GM21360 (cell line): ENCODE measurements around the gene SLC30A1.
A peak's percentile ranks its signal among the peaks of the same experiment; 100 is the strongest.
"Not testable (repeated sequence)": the region's sequence is repeated elsewhere in the genome, so short reads cannot be mapped to it uniquely, and the experiment has no call there.

ENCODE experiments used
- ATAC-seq: cut with Tn5 transposase; IDR thresholded peaks from one replicate; pipeline ENCODE4 v1.9.1; 2021; ENCODE audit warnings: mild to moderate bottlenecking, moderate library complexity; ENCODE audit not compliant: unreplicated experiment

The SLC30A1 gene

DNA sequence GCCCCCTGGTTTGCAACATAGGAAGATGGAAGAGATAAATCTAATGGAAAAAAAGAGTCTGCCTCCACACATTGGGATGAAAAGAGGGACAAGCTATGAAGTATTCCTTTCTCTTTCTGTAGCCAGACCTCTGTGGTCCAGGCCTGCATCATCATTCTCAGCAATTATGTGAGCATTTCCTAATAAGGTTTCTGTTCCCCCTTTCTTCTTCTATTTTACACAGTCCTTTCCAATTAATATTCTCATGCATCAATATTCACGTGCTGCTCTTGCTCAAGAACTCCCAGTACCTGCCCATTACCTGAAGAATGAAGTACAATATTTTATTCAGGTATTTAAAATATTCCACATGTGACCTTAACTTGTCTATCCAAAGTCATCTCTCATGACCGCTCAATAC is 8.2 kb upstream of the SLC30A1 start:
- ATAC-seq, result no peak

DNA sequence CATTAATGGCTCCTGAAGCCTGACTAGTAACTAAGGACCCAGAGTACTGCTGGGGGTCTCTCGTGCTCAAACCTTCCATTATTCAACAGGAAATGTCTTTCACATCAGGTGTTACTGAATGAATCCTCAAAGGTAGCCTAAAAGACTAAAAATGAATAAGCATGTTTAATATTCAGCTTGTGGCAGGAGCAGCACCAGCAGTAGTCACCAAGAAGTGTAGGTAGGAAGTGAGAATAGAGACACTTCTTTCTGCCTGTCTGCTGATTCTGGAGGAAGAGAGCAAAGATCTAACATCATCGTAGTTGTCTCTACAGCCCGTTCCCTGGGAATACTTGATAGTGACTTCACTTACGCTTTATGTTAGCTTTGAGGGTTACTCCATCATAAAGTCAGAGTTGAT is 7.6 kb upstream of the SLC30A1 start:
- no peak for ATAC-seq

DNA sequence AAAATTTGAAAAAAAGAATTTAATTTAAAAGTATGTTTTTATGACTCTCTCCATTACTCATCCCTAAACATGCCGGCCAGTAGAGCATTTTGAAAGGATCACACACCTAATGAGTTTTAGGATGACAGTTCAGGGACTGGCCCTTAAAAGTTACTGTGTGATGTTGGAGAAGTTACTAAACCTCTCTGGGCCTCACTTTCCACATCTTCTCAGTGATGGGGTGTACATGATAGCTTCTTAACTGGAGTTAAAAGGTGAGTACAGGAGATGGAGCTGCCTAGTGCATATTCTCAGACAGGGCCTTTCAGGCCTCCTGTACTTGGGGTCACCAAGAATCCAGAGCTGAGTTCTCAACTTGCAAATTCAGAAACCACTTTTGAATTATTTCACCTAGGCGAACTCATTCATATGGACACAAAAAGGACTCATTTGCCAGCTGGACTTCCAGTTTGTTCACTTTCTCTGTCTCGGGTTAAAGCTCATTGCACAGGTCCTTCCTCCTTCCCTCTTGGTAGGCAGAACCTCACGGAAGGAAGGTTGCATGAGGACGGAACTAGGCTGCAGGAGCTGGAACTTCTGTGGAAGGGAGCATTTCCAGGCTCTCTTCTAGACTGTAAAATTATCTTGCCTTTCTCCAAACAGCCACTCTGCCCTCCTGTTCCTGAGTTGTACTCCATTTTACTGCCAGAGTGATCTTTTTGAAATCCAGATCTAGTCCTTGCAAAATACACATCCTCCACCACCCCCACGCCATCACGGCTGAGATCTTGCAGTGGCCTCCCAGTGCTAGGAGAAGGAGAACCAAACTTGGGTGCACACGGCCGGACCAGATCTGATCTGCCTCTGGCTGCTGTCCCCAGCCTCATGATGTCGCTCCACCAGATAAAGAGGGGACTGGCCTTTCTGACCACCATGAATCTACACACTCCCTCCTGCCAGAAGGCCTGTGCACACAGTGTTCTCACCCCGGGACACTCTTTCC is 4.3 kb upstream of the SLC30A1 start:
- ATAC-seq, result no peak

DNA sequence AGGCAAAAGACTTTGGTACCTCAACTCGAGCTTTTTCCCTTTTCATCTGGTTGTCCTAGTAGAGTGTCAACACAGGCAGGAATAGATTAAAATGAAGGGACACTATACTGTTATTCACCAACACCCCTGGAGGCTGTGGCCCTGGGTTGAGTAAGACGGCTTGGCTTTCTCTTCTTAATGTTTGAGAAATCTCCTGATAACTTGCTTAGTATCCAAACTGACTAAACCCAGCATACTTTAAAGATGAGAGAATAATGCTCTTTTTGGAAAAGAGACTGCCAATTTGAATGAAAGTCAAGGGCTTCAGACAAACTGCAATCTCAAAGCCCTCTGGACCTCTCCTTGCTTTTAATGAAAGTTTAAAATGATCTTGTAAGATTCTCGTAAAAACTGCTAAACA is 2.6 kb upstream of the SLC30A1 start:
- no peak for ATAC-seq

DNA sequence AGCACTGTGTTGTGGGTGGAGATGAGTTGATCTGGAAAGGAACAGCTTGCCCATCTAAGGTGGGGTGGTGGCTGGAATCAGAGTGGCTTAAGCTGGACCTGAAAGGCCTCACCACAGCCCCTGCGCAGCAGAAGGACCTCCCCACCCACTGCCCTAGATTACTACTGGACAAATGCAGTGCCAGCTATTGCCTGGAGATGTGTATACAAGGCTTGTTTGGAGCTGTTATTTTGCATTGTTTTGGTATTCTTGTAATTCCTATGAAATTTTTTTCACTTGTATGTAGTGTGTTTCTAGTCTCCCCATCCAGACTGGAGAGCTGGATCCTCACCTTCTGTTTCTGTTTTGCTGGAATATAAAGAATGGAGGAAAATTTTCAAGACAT is 1.3 kb upstream of the SLC30A1 start:
- ATAC-seq, result no peak

DNA sequence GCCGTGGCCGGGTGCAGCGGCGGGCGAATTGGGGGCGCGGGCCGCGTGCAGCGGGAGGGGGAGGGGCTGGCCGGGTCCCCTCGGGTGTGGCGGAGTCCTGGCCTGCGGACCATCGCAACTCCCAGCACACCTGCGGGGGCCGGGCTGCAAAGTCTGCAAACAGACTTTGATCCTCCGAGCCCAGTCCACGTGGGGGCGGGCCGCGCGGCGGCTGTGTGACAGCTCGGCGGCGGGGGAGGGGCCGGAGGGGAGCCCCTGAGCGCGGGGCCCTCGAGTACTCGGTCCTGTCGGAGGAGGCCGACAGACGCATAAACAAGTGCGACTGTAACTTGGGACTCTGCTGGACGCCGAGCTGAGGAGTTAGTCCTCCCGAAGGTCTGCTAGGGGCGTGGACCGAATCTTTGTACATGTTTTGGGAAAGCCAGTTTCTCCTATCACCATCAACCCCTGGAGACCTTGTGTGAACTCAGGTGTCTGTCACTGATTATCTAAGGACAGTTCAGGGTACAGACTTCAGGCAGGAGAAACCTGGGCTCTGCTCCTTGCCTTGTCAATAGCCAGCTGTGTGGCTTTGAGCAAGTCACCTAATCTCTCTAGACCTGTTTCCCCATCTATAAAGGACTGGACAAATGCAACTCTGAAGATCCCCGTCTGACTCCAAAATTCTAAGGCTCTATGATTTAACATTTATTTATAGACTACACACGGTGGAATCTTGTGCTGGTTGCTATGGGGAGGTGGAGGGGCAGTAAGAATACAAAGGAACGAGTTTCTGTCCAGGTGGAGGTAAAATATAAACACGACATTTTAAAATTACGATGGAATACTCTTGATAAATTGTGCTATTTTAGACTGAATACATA is 710 bp upstream of the SLC30A1 start:
- ATAC-seq, result peak; percentile 30

DNA sequence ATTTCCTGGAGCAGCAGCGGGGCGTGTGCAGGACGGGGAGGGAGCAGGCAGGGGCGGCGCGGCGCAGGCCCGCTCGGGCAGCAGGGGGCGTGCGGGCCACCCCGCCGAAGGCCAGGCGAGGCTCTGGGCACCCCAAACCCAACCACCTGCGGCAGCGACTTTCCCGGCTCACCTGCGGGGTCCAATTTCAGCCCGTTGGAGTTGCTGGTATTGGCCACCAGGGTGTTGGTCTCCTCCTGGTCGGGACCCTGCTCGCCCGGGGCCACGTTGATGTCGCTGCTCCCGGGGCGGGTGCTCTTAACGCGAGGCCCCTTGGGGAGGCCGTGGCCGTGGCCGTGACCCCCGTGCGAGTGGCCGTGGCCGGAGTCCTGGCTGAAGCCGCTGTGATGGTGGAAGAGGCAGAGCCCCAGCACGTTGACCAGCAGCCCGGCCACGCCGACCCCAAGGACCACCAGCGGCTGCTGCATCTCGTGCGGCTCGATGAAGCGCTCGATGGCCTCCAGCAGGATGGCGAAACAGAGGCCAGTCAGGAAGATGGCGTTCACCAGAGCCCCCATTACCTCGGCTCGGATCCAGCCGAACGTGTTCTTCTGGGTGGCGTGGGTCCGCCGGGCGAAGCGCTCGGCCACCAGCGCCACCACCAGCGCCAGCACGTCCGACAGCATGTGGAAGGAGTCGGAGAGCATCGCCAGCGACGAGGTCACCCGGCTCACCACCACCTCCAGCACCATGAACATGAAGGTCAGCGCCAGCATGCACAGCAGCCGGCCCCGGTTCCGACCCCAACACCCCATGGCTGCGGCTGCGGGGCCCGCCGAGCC is 932 bp downstream of the SLC30A1 start:
- ATAC-seq, result peak; percentile 37

DNA sequence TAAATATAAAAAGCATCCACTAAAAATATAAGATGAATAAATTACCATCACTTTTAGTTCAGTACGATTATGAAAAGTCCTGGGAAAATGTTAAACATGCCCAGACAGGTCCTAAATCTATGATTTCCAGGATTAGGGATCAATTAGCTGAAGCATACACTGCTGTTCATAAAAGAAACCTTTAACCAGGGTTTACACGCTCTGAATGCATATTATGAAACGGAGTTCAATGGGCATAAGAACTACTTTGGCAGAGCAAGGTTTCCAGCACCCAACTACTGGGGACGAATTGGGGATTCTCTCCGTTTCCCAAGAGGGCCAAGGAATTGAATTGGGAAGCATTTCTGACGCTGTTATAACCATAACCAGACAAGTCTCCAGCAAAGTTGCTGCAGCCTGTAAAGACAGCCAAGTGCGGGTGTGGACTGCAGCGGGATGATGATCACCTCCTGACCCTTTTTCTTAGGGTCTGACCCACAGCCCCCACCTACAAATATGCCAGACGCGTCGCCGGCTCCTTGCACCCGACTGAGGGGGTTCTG is 1.6 kb downstream of the SLC30A1 start:
- ATAC-seq, result no peak

DNA sequence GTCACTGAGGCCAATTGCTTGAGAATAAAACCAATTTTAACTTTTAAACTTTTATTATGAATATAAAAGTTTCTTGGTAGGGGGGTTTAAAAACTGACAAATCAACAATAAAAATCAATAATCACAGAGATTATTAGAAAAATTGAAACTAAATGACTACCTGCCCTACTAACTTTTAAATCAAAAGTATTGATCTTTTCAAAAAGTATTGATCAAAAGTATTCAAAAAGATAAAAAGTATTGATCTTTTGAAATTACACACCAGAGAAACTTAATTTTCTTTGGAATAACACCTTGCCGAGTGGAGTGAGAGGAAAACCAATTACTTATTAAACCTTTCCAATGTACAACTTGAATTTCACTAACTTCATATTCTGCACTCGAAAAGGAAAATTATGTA is 2.2 kb downstream of the SLC30A1 start:
- ATAC-seq, result no peak

DNA sequence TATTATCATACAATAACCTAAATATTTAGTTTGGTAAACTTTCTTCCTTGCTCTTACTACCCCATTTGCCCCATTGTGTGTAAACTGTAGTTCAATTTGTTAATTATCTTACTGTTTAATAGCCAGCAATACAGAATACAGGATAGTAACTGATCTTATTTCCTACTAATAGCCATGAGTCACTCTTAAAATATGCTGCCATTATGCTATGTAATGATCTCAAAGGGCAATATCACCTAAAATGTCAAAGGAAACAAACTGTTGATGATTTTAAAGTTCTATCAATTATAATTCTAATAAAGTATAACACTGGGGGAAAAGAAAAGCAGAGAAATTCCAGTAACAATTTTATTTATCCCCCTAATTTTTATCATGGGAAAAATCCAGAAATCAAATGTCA is 4.3 kb downstream of the SLC30A1 start:
- ATAC-seq, result no peak

DNA sequence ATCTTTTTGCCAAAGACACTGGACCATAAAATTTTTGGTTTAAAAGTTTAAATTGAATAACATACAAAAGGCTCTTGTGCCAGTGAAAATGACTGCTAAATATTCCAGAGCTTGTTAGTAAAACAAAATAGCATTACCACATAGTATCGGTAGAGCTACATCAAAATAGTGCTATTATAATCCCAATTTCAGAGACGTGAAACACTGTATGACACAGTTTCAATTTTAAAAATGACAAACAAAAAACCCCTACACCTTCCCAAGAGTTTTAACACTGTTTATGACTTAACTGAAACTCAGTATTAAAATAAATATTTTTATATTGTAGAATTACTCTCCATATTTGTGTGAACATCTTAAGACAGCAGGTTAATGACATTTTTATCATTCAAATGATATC is 7.0 kb downstream of the SLC30A1 start:
- no peak for ATAC-seq

DNA sequence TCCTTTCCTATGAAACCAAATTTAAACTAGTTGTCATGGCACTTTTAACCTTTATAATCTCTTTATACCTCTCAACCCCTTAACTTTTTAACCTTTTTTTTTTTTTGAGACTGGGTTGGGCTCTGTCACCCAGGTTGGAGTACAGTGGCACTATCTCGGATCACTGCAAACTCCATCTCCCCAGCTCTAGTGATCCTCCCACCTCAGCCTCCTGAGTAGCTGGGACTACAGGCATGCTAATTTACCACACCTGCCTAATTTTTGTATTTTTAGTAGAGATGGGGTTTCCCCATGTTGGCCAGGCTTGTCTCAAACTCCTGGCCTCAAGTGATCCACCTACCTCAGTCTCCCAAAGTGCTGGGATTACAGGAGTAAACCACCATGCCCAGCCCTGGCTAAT is 8.6 kb downstream of the SLC30A1 start:
- not testable (repeated sequence) for ATAC-seq

DNA sequence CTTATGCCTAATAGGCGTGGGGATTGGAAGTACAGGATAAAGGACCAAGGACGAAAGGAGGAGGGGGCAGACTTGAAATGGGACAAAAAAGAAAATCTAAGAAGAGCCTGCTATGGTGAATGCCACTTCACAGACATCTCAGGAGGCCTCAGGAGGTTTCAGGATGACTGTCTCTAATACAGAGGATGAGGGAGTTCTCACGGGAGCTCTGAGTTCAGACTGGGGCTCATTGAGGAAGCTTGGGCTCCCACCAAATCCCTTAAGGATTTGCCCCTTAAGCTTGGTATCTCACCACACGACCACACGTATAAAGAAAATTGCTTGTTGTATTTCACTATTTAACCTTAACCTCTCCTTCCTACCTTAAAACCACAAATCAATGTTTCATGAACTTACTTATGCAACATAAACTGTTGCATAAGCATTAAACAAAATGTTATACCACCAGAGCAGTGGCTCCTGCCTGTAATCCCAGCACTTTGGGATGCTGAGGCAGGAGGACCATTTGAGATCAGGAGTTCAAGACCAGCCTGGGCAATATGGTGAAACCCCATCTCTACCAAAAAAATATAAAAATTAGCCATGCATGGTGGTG is 12.4 kb downstream of the SLC30A1 start:
- peak; percentile 87 for ATAC-seq

DNA sequence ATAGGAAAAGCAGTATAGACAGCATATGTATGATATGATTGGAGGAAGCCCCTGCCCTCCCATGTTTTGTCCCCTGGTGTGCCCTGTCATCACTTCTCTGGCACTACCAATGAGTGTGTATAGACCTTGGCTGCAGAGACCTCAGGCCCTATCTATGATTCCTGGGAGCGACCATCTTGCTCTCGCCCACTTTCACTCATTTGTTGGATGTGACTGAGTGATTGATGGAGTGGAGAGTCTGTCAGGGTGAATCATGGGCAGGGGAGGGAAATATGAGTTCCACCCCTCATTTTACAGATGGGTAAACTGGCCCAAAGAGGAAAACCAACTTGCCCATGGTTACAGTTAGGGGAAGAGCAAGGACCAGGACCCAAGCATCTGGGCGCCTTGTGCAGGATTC is 14.9 kb downstream of the SLC30A1 start:
- no peak for ATAC-seq

DNA sequence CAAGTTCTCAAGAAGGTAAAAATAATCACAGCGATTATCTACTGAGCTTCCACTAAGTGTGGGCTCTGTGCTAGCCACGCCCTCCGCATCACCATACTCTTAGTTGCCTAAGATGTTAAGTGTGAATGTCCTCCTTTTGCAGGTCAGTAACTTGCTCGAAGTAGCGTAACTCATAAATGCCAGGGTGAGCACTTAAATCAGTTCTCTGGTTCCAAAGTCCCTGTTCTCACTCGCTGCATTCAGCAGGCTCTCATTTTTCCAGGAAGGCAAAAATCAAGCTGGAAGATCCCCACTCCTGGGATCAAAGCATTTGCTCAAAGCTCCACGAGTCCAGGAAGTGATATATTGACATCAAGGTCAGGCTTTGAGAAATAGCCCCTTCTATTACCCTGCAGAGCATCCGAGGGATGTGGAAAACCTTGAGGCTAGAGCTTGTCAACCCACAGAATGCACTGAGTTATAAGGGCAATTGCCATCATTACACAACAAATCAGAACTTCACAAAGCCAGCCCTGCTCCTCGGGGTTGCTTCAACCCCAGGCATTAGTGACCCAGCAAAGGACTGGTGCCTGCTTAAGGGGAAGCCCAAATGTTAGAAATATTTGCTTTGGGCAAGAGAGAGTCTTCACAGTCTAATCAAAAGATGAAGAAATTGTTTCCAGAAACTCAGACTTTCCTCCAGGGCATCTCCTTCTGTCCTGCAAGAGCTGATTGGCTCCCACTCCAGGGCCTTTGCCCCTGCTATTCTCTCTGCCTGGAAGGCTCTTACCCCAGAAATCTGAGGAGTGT is 19.5 kb downstream of the SLC30A1 start:
- ATAC-seq, result no peak

DNA sequence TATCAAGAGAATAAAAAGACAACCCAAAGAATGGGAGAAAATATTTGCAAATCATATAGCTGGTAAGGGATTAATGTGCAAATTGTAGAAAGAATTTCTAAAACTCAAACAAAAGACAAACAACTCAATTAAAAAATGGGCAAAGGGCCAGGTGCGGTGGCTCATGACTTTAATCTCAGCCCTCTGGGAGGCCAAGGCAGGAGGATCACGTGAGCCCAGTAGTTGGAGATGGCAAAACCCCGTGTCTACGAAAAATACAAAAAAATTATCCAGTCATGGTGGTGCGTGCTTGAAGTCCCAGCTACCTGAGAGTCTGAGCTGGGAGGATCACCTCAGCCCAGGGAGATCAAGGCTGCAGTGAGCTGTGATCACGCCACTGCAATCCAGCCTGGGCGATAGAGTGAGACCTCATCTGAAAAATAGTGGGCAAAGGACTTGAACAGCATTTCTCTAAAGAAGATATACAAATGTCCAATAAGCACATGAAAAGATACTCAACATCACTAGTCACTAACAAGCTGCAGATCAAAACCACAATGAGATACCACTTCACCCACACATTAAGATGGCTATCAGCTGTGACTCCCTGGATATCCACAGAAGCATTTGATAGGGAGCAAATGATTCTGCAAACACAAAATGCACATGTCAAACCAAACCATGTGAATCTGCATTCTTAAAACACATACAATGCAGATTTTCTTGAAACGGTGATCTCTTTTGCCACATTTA is 20.9 kb downstream of the SLC30A1 start:
- no peak for ATAC-seq

DNA sequence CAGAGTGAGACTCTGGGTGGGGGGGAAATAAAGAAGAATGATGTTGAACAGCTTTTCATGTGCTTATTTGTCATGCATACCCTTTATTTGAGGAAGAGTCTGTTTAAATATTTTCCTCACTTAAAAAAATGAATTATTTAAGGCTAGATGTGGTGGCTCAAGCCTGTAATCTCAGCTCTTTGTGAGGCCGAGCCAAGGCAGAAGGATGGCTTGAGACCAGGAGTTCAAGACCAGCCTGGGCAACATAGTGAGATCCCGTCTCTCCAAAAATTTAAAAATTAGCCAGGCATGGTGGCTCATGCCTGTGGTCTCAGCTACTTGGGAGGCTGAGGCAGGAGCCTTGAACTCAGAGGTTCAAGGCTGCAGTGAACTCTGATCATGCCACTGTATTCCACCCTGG is 25.4 kb downstream of the SLC30A1 start:
- ATAC-seq, result no peak

DNA sequence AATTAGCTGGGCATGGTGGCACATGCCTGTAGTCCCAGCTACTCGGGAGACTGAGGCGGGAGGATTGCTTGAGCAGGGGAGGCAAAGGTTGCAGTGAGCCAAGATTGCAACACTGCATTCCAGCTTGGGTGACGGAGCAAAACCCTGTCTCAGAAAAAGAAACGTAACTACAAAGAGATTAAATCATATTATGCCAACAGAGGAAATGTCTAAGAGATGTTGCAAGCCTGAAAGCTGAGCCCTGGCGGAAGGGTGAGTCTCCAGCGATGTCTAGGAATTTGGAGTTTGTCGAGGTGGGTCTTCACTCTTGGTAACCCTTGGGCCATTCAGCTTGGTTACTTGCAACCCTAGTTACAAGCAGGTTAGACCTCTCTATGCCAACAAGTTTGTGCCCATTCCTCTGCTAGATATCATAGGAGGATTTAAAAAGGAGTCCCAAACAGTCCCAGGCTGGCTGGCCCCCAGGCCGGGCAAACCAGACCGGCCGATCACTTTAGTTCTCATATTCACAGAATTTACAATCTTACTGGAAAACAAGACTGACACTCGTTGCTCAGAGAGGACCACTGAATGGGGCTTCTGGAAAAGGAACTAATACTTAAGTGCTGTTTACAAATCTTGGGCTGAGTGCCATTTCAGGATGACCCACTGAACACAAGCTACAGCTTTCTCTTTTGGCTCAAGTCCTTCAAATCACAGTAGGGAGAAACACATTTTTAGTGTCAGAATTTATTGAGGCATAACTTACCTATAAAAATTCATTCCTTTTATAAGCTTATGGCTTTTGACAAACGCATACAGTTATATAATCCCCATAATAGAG is 27.1 kb downstream of the SLC30A1 start:
- ATAC-seq, result no peak
